ENCODE data around the gene HTR3B.

GRCh38 chr11:113952070-113952469 lies 47.5 kb downstream of the HTR3B start:
- TF ChIP-seq CTCF (IDR thresholded peaks at IDR 0.05): no peak
- no peak for TF ChIP-seq POLR2A (IDR thresholded peaks at IDR 0.05)
